GM12865 (cell line): ENCODE data around the gene UFSP1.

ENCODE experiments used
- DNase-seq: peaks from one replicate; pipeline ENCODE4 v3.0.0; 2010; ENCODE audit warnings: low read depth
- H3K4me3 ChIP-seq: 2 replicates; pipeline ENCODE4 v1.5.1; 2011; ENCODE audit warnings: mild to moderate bottlenecking, low read depth, low read length, control low read depth
- CTCF ChIP-seq: IDR thresholded peaks from 2 replicates; pipeline ENCODE4 v1.5.1; 2011; ENCODE audit warnings: low read length, control low read depth, low read depth, inconsistent platforms; ENCODE audit not compliant: insufficient read depth; ENCODE audit errors: missing control alignments

The UFSP1 gene

GRCh38 chr7:100864263-100864845 lies 25.2 kb downstream of the UFSP1 start:
- no peak for DNase-seq
- H3K4me3 ChIP-seq: no peak overlapping the region
- TF ChIP-seq CTCF: no peak

GRCh38 chr7:100863406-100863950 lies 26.0 kb downstream of the UFSP1 start:
- no peak for TF ChIP-seq CTCF
- DNase-seq: no peak
- H3K4me3 ChIP-seq: no peak overlapping the region

- H3K4me3 ChIP-seq: no peak overlapping the region
- DNase-seq: no peak
- no peak for TF ChIP-seq CTCF
These were observed 27.9 kb downstream of the UFSP1 start for GRCh38 chr7:100861616-100861985.

- H3K4me3 ChIP-seq: no peak overlapping the region
- no peak for TF ChIP-seq CTCF
These were observed 28.6 kb downstream of the UFSP1 start for GRCh38 chr7:100860702-100861615.

GRCh38 chr7:100859856-100860255 lies 29.7 kb downstream of the UFSP1 start:
- no peak overlapping the region for H3K4me3 ChIP-seq
- TF ChIP-seq CTCF: no peak
- DNase-seq: no peak

More at GRCh38 chr7:100860702-100861615, 28.6 kb downstream of the UFSP1 start:
- no peak for DNase-seq

GRCh38 chr7:100856871-100857282 lies 32.6 kb downstream of the UFSP1 start:
- DNase-seq: no peak
- no peak overlapping the region for H3K4me3 ChIP-seq
- TF ChIP-seq CTCF: no peak
